HG02970 (cell line): ENCODE results near the gene KCNAB3.
A peak's percentile ranks its signal among the peaks of the same experiment; 100 is the strongest.

Experiments
- ATAC-seq: cut with Tn5 transposase; IDR thresholded peaks from one replicate; pipeline ENCODE4 v1.9.1; 2021; ENCODE audit warnings: mild to moderate bottlenecking, moderate library complexity, moderate number of reproducible peaks; ENCODE audit not compliant: unreplicated experiment, low FRiP score

KCNAB3 gene

GRCh38 chr17:7943291-7943690 is 13.6 kb upstream of the KCNAB3 start:
- ATAC-seq: no peak

DNA sequence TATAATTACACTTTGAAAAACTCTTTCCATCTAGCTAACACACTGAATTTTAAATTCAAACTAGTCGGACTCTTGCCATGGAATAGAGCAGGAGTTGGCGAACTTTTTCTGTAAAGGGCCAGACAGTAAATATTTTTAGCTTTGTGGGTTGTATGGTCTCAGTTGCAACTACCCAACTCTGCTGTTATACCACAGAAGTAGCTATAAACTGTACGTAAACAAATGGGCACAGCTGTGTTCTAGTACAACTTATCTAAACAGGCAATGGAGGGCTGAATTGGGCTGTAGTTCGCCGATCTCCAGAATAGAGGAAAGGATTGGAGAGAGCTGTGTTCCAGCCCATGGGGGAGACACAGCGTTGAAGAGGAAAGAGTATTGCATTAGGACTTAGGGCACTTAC is 11.1 kb upstream of the KCNAB3 start:
- ATAC-seq: no peak

DNA sequence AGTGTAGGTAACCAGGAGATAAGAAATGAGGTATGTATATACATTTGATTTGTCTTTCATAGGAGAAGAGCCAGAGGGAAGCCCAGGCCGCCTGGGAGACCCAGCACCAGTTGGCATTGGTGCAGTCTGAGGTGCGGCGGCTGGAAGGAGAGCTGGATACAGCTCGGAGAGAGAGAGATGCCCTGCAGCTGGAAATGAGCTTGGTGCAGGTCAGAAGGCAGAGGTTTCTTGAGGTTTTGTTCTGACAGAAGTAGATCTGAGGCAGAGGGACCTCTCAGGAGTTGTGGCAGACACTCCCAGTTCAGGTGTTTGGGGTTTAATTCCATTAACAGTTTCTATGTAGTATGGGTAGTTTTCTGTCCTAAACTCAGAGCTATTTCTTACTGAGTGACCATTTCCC is 10.4 kb upstream of the KCNAB3 start:
- ATAC-seq: no peak

GRCh38 chr17:7935859-7936258 is 6.2 kb upstream of the KCNAB3 start:
- ATAC-seq: no peak

- no peak for ATAC-seq
Observed at GRCh38 chr17:7932949-7933348, 3.3 kb upstream of the KCNAB3 start.

DNA sequence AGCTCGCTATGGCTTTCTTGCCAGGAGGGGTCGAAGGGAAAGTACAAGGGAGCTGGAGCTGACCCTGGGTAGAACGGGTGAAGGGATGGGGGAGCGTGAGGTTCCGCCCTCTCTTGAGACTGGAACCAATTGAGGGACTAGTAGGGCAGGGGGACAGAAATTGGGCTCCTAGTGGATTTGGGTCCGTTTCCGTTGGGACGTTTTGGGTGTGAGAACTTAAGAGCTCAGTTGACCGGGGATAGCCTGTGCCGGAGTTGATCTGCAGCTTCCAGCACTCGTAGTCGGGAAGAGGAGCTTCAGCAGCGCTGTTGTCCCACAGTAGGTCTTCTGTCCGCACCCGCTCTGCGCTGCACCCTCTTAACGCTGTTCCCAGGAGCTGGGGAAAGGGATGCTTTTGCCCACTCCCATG is 2.8 kb upstream of the KCNAB3 start:
- ATAC-seq: no peak

- peak; percentile 91 for ATAC-seq
Observed at GRCh38 chr17:7931709-7932482, 2.2 kb upstream of the KCNAB3 start, which contains the start of the genes CNTROB and TRAPPC1. TSS of gene CNTROB (plus strand) at chr17:7932206. CDS start at chr17:7933080, 874 bp downstream. TSS of gene TRAPPC1 (minus strand) at chr17:7931946. CDS start at chr17:7931829, 117 bp downstream.

GRCh38 chr17:7930841-7931631 is 1.4 kb upstream of the KCNAB3 start:
- ATAC-seq: no peak

- ATAC-seq: no peak
Observed at GRCh38 chr17:7927596-7927995, 2.1 kb downstream of the KCNAB3 start.

- no peak for ATAC-seq
Observed at GRCh38 chr17:7922845-7923628, 6.6 kb downstream of the KCNAB3 start.

GRCh38 chr17:7922269-7922844 is 7.3 kb downstream of the KCNAB3 start:
- ATAC-seq: no peak

DNA sequence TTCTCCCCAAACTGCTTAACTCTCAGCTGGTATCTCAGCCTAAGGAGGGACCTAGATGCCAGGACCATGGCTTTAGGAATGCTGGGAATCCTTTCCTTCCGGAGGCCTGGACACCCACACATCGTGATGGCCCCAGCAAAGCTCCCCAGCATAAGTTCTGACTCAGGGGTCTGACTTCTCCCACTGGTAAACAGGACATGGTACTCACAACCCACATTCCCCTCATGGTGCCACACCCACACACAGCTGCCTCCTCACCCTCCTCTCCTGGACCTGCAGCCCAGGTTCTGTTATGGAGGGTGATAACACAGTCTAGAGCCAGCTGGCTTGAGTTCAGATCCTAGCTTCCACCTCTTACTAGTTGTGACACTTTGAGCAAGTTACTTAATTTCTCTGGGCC is 12.8 kb downstream of the KCNAB3 start:
- no peak for ATAC-seq

DNA sequence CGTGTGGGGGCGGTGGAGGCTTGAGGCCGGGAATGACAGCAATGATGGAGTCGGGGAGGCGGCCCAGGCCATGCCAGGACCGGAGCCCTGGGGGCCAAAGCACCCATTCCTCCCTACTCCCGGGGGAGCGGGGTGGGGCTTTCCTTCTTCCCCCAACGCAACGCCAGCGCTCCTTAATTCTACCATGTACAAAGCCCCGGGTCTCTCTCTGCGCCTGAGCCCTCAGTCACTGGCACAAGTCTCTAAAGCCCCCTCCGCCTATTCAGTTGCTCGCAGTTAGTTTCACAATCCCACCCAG is 13.3 kb downstream of the KCNAB3 start:
- peak; percentile 3 for ATAC-seq

GRCh38 chr17:7915611-7916384 is 13.9 kb downstream of the KCNAB3 start, which contains the start of gene RNF227:
TSS of gene RNF227 (minus strand) at chr17:7916289. CDS start at chr17:7916195, 94 bp downstream.
- ATAC-seq: peak; percentile 76

DNA sequence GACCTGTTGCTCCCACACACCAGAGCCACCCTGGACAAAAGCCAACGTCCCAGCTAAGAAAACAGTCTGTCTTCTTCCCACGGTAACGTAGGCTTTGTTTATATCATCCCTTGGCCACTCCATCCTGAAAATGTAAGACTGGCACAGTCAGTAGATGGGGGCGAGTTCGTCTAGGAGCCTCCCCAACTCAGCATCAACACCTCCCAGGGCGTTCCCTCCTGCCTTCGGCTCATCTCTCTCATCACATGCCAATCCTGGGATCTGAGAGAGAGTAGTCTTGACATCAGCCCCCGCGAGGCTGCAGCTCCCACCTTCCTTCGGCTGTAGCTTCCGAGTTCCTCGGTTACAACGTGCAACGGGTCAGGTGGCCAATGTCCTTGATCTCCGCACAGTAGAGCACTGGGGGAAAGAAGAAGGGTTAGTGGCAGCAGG is 14.5 kb downstream of the KCNAB3 start:
- no peak for ATAC-seq

- no peak for ATAC-seq
Observed at GRCh38 chr17:7912927-7913524, 16.6 kb downstream of the KCNAB3 start.

GRCh38 chr17:7911116-7911515 is 18.5 kb downstream of the KCNAB3 start:
- ATAC-seq: no peak

- ATAC-seq: no peak
Observed at GRCh38 chr17:7910711-7911110, 18.9 kb downstream of the KCNAB3 start.

DNA sequence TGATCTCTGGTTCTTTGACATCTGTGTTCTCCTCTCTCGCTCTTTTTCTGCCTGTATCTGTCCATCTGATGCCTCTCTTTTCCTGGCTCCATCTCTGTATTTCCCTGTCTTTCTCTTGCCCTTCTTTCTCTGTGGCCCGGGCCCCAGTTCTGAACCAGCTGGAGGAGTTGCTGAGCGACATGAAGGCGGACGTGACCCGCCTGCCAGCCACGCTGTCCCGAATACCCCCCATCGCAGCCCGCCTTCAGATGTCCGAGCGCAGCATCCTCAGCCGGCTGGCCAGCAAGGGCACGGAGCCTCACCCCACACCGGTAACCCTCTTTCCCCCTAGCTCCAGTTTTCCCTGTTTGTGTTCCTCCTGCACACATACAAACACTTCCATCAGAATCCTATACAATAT is 19.4 kb downstream of the KCNAB3 start:
- no peak for ATAC-seq
